VCaP (cell line): ENCODE results near the gene MAG.

ENCODE experiments used
- H3K27ac ChIP-seq: fragments of 450-650 bp; 2 replicates; pipeline ENCODE4 v1.5.1; 2017
- TF ChIP-seq, protein P1 (sequence below): fragments of 450-650 bp; conservative IDR thresholded peaks from 2 replicates; pipeline ENCODE4 v1.5.1; 2017; ENCODE audit warnings: mild to moderate bottlenecking, moderate library complexity

MAG gene

DNA sequence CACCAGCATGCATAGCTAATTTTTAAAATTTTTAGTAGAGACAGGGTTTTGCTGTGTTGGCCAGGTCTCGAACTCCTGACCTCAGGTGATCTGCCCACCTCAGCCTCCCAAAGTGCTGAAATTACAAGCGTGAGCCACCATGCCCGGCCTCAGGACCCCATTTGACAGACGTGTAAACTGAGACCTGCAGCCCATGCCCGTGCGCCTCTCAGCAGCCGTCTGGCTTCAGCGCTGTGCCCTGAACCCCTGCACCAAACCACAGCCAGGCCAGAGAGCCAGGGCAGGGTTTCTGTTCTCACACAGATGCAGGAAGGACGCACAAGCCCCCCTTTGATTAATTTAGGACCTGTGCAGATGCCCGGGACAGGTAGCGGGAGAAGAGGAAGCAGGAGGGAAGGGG, 48.5 kb downstream of the MAG start:
- TF ChIP-seq, protein P1, sequence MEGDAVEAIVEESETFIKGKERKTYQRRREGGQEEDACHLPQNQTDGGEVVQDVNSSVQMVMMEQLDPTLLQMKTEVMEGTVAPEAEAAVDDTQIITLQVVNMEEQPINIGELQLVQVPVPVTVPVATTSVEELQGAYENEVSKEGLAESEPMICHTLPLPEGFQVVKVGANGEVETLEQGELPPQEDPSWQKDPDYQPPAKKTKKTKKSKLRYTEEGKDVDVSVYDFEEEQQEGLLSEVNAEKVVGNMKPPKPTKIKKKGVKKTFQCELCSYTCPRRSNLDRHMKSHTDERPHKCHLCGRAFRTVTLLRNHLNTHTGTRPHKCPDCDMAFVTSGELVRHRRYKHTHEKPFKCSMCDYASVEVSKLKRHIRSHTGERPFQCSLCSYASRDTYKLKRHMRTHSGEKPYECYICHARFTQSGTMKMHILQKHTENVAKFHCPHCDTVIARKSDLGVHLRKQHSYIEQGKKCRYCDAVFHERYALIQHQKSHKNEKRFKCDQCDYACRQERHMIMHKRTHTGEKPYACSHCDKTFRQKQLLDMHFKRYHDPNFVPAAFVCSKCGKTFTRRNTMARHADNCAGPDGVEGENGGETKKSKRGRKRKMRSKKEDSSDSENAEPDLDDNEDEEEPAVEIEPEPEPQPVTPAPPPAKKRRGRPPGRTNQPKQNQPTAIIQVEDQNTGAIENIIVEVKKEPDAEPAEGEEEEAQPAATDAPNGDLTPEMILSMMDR: no peak
- H3K27ac ChIP-seq: no peak overlapping the region

- H3K27ac ChIP-seq: no peak overlapping the region
- TF ChIP-seq, protein P1: no peak
Observed at GRCh38 chr19:35341006-35341405, 49.0 kb downstream of the MAG start.

GRCh38 chr19:35341565-35342225, 49.7 kb downstream of the MAG start:
- TF ChIP-seq, protein P1: no peak
- H3K27ac ChIP-seq: no peak overlapping the region

DNA sequence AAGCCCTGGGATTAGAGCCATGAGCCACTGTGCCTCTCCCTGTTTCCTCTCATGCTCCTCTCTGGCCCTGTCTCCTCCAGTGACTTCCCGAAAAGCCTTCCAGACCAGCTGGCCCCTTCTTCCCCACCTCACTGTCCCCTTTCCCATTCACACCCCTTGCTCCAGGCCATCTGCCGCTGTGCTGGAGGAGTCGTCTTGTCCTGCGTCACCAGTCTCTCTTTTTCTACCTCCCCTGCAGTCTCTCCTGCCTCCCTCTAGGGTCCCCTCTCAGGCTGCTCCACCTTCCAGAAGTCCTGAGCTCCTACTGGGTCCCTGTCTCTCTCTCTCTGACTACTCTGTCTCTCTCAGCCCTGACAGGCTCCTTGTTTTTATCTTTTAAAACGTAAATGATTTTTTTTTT, 50.5 kb downstream of the MAG start:
- no peak overlapping the region for H3K27ac ChIP-seq
- TF ChIP-seq, protein P1: no peak

DNA sequence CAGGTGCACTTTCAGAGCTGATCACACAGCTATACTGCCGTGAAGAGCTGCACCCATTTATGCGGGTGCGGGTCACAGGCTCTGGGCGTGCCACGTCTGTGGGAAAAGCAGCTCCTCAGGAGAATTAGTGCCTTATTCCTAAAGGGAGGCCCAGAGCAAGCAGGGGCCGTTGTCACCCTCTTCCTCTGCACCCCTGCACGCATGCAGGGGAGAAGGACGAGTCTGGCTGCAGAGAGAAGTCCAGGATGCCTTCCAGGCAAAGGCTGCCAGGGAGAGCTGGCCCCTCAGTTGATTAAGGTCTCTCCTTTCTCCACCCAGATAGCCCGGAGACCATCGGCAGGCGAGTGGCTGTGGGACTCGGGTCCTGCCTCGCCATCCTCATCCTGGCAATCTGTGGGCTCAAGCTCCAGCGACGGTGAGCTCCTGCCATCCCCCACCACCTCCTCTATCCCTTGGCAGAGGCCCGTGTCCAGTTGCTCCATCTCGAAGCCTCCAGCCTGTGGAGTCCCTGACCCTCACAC, 52.6 kb downstream of the MAG start:
- TF ChIP-seq, protein P1: no peak
- H3K27ac ChIP-seq: no peak overlapping the region

DNA sequence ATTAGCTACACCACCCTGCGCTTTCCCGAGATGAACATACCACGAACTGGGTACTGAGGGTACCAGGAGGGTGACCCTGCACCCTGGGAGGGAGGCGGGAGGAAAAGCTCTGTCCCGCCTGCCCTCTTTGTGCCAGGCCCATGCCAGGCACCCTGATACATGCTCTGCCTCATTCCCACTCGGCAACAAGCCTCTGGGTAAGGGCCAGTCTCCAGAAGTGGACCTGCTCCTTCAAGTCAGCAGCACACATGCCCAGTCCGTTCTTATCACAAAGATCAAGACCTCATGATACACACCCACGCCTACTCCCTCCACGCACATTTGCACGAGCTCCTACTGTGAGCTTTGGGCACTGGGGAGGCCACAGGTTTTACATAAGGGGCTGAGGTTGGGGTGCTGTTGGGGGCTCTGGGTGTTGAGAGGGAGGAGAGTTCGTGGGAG, 53.7 kb downstream of the MAG start:
- TF ChIP-seq, protein P1: no peak
- no peak overlapping the region for H3K27ac ChIP-seq

DNA sequence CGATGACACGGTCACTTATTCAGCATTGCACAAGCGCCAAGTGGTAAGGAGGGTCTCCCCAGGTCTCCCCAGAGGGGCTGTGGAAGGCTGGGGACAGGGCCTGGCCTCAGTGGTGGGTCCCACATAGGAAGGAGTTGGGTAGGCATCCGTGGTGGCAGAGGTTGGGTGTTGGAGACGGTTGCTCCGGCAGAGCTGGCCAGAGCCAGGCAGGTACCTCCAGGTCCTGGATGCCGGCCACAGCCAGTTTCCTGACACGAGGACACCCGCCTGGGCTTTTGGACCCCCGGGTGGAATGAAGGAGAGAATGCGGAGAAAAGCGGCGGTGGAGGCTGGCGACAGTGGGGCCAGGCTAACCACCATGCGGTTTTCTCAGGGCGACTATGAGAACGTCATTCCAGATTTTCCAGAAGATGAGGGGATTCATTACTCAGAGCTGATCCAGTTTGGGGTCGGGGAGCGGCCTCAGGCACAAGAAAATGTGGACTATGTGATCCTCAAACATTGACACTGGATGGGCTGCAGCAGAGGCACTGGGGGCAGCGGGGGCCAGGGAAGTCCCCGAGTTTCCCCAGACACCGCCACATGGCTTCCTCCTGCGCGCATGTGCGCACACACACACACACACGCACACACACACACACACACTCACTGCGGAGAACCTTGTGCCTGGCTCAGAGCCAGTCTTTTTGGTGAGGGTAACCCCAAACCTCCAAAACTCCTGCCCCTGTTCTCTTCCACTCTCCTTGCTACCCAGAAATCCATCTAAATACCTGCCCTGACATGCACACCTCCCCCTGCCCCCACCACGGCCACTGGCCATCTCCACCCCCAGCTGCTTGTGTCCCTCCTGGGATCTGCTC, 54.5 kb downstream of the MAG start:
- no peak overlapping the region for H3K27ac ChIP-seq

More for the DNA sequence above, 54.5 kb downstream of the MAG start:
- TF ChIP-seq, protein P1: no peak
